Measurements from ENCODE around the gene CLNK. TPM values are rescaled to one million over a fixed set of nuclear protein-coding genes. Genes with fewer than 3 reads are reported as not detected.
A peak's percentile ranks its signal among the peaks of the same experiment; 100 is the strongest.

Gene CLNK
- total and polyA plus RNA-seq, 4 donors, result under 0.01 to 0.01 (median under 0.01) TPM; not detected in 1

DNA sequence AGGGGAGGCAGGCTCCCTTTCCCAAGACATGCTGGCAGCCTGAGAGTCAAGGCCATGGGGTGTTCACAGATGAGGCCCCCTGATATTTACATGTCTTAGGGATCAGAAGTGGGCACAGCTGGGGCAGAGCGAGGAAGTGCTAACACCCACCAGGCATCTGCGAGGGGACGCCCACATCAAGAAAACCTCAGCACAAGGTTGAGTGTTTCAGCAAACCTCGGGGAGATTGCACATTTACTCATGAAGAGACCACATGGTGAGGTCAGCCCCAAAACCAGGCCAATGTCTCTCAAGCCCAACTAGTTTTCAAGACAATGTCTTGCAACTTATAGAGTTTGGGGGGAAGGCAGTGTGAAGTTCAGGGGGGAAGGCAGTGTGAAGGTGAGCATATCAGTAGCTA, 55.2 kb downstream of the CLNK start:
- TF ChIP-seq FOXA2 (IDR thresholded peaks at IDR 0.05) (no peak), SP1 (IDR thresholded peaks at IDR 0.05) (no peak)
- TF ChIP-seq, protein P1, sequence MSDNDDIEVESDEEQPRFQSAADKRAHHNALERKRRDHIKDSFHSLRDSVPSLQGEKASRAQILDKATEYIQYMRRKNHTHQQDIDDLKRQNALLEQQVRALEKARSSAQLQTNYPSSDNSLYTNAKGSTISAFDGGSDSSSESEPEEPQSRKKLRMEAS (IDR thresholded peaks at IDR 0.05), result no peak
- TF ChIP-seq, protein P2, sequence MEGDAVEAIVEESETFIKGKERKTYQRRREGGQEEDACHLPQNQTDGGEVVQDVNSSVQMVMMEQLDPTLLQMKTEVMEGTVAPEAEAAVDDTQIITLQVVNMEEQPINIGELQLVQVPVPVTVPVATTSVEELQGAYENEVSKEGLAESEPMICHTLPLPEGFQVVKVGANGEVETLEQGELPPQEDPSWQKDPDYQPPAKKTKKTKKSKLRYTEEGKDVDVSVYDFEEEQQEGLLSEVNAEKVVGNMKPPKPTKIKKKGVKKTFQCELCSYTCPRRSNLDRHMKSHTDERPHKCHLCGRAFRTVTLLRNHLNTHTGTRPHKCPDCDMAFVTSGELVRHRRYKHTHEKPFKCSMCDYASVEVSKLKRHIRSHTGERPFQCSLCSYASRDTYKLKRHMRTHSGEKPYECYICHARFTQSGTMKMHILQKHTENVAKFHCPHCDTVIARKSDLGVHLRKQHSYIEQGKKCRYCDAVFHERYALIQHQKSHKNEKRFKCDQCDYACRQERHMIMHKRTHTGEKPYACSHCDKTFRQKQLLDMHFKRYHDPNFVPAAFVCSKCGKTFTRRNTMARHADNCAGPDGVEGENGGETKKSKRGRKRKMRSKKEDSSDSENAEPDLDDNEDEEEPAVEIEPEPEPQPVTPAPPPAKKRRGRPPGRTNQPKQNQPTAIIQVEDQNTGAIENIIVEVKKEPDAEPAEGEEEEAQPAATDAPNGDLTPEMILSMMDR (IDR thresholded peaks at IDR 0.05; ENCODE audit: low read depth, low read length, missing input control), result no peak
- TF ChIP-seq, protein P3, sequence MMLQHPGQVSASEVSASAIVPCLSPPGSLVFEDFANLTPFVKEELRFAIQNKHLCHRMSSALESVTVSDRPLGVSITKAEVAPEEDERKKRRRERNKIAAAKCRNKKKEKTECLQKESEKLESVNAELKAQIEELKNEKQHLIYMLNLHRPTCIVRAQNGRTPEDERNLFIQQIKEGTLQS (IDR thresholded peaks at IDR 0.05), result no peak
- Histone ChIP-seq H3K9me3 (ENCODE audit: control insufficient read depth in 4 of 4, low read length in 3 of 4) (no peaks in the 10 kb centered on the region), H3K4me1 (ENCODE audit: control insufficient read depth in 4 of 4, insufficient read depth in 4 of 4, low read length in 3 of 4) (no peaks in the 10 kb centered on the region), H3K36me3 (ENCODE audit: control insufficient read depth in 4 of 4, insufficient read depth in 3 of 4, low read depth in 1 of 4, low read length in 3 of 4) (no peaks in the 10 kb centered on the region), H3K4me3 (ENCODE audit: low read depth in 1 of 3, low read length in 3 of 3) (no peak overlapping the region), H3K9ac (ENCODE audit: low read depth in 1 of 2, low read length in 2 of 2) (no peak overlapping the region), H3K27ac (ENCODE audit: low read depth in 1 of 2, low read length in 2 of 2) (no peak overlapping the region), H3K27me3 (ENCODE audit: control insufficient read depth in 4 of 4, insufficient read depth in 4 of 4, low read length in 3 of 4) (peaks cover 0 to 8% (median under 1%) of the 10 kb centered on the region in 4 donors)
- 77% methylated on average over 4 of the region's 4 CpGs for WGBS
- DNase-seq (ENCODE audit: low spot score), result no peak

DNA sequence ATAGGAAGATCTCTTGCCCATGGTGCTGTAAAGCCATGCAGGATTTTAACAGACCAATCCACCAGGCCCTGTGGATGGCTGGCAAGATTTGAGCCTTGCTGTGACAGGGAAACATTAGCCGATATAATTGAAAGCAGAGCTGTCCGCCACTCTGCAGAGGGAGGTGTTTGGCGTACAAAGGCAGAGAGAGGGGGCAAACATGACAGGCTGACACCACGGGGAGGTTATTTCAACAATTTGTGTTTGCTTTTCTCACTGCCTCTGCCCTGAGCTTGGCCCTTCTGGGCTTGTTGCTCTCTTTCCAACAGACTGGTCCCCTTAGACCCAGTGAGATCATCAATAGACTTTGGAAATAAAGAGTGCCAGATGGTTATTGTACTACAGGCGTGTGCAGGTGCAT, 59.4 kb downstream of the CLNK start:
- WGBS, result 14% methylated on average over 5 of the region's 5 CpGs
- Histone ChIP-seq H3K27ac (ENCODE audit: low read depth in 1 of 2, low read length in 2 of 2) (no peak overlapping the region), H3K4me3 (ENCODE audit: low read depth in 1 of 3, low read length in 3 of 3) (no peak overlapping the region), H3K27me3 (ENCODE audit: control insufficient read depth in 4 of 4, insufficient read depth in 4 of 4, low read length in 3 of 4) (peaks cover 0 to 4% (median under 1%) of the 10 kb centered on the region in 4 donors), H3K9me3 (ENCODE audit: control insufficient read depth in 4 of 4, low read length in 3 of 4) (no peaks in the 10 kb centered on the region), H3K4me1 (ENCODE audit: control insufficient read depth in 4 of 4, insufficient read depth in 4 of 4, low read length in 3 of 4) (no peaks in the 10 kb centered on the region), H3K9ac (ENCODE audit: low read depth in 1 of 2, low read length in 2 of 2) (no peak overlapping the region), H3K36me3 (ENCODE audit: control insufficient read depth in 4 of 4, insufficient read depth in 3 of 4, low read depth in 1 of 4, low read length in 3 of 4) (no peaks in the 10 kb centered on the region)
- peak; percentile 39 for DNase-seq (ENCODE audit: low spot score)
- TF ChIP-seq RXRA (IDR thresholded peaks at IDR 0.05) (peak in 1 of 2 donors; percentile 56), HNF4G (IDR thresholded peaks at IDR 0.05) (no peak), HNF4A (conservative IDR thresholded peaks at IDR 0.05) (peak in 1 of 2 donors; percentile 43), YY1 (IDR thresholded peaks at IDR 0.05) (no peak), RAD21 (IDR thresholded peaks at IDR 0.05) (peak in 1 of 2 donors; percentile 11), JUND (IDR thresholded peaks at IDR 0.05) (no peak), GABPA (IDR thresholded peaks at IDR 0.05 in 1 of 2, conservative IDR thresholded peaks at IDR 0.05 in 1 of 2) (no peak), TAF1 (conservative IDR thresholded peaks at IDR 0.05) (no peak), SP1 (IDR thresholded peaks at IDR 0.05) (no peak), FOXA2 (IDR thresholded peaks at IDR 0.05) (no peak), FOXA1 (IDR thresholded peaks at IDR 0.05) (no peak)
- TF ChIP-seq, protein P2 (IDR thresholded peaks at IDR 0.05; ENCODE audit: low read depth, low read length, missing input control), result no peak
- TF ChIP-seq, protein P1 (IDR thresholded peaks at IDR 0.05), result no peak
- TF ChIP-seq, protein P3 (IDR thresholded peaks at IDR 0.05), result no peak
